NCI-H345 treated with DMSO at 0.1 percent for 48 hours (cell line): ENCODE results near the gene DENND5A.
"Not testable (repeated sequence)": the region's sequence is repeated elsewhere in the genome, so short reads cannot be mapped to it uniquely, and the experiment has no call there.

ENCODE experiments used
- DNase-seq: peaks from one replicate; lab custom pipeline; 2025; ENCODE audit not compliant: unreplicated experiment; lab: John Stamatoyannopoulos, UW

DENND5A gene

GRCh38 chr11:9219115-9219514 is 46.0 kb downstream of the DENND5A start:
- DNase-seq, result no peak

- DNase-seq, result no peak
Measured at GRCh38 chr11:9214765-9215164, 50.4 kb downstream of the DENND5A start.

DNA sequence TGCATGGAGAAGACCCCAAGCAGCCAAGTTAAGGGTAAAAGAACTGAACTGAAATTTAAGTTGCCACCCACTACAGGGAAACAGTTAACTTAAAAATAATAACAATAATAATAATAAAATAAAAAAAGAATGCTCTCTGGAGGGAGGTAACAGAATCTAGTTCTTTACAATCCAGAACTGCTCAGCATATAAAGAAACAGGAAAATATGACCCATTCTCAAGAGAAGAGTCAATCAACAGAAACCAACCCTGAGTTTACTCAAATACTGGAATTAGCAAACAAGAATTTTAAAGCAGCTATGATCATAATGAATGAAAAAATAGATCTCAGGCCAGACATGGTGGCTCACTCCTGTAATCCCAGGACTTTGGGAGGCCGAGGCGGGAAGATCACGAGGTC is 53.8 kb downstream of the DENND5A start:
- no peak for DNase-seq

- DNase-seq, result no peak
Measured at GRCh38 chr11:9210922-9211320, 54.2 kb downstream of the DENND5A start.

DNA sequence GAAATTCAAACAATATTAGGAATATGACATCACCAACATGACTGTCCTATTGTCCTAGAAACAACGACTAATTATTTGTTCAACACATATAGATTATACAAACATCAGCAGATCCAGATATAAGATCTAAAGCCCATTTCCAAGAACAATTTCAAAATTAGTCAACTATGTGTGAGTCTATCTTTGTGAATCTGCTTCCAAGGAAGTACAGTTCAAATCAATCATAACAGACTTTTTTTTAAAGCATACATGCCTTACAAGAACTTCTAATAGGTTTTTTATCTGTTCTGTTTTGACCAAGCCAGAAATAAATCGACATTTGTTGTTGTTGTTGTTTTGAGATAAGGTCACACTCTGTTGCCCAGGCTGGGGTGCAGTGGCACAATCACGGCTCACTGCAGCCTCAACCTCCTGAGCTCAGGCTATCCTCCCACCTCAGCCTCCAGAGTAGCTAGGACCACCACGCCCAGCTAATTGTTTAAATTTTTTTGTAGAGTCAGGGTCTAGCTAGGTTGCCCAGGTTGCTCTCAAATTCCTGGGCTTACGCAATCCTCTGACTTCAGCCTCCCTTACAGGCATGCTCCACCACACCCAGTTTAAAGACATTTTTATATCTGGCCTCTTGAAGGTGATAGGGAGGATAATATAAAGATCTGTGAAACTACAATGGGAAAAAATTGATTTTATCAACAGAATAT is 54.8 kb downstream of the DENND5A start:
- DNase-seq, result no peak

- not testable (repeated sequence) for DNase-seq
Measured at GRCh38 chr11:9209604-9210003, 55.5 kb downstream of the DENND5A start.

GRCh38 chr11:9208726-9209501 is 56.2 kb downstream of the DENND5A start:
- no peak for DNase-seq

GRCh38 chr11:9207229-9207628 is 57.9 kb downstream of the DENND5A start:
- DNase-seq, result no peak

- DNase-seq, result no peak
Measured at GRCh38 chr11:9206496-9206895, 58.7 kb downstream of the DENND5A start.

DNA sequence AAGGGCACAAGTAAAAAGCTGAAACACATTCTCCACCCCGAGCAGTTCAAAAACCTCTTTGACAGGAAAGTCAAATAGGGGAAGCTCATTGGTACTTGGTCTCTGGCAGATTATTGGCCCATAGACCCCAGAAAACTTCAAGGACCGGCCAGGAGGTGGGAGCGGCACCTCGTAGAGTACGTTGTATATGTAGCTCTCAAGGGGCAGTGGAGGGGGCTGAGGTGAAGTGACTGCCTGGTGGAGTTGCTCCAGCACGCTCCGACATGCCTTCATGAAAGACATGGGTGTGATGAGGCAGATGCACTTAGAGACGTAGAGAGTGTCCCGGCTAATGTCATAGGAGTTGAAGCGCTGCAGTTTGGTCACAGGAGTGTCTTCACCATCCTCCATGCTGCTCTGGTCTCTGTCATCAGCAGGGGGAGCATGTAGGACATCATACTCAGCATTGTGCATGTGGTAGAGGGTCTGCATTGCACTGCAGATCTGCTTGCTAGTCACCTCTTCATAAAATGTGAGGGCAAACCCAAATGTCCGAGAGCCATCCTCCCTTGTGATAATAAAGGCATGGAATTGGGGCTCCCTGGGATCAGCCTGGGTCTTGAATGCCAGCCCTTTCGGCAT is 61.3 kb downstream of the DENND5A start:
- DNase-seq, result no peak

GRCh38 chr11:9201372-9202162 is 63.6 kb downstream of the DENND5A start:
- no peak for DNase-seq

DNA sequence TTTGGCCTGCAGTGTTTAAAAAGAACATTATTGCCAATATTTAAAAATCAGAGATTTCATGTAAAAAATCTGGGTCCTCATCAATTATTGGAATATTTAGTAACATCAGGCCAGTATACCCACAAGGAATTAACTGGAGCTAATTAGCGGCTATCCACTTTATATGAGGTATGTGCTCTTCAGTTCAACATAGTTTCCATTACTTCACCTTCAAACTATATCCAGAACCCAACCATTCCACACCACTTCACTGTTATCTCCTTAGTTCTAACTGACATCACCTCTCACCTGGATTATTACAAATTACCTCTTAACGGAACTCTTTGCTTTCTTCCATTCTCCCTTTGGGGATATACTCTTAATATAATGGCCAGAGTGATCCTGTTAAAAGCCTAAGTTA is 64.7 kb downstream of the DENND5A start:
- no peak for DNase-seq

- DNase-seq, result no peak
Measured at GRCh38 chr11:9193316-9193715, 71.8 kb downstream of the DENND5A start.

DNA sequence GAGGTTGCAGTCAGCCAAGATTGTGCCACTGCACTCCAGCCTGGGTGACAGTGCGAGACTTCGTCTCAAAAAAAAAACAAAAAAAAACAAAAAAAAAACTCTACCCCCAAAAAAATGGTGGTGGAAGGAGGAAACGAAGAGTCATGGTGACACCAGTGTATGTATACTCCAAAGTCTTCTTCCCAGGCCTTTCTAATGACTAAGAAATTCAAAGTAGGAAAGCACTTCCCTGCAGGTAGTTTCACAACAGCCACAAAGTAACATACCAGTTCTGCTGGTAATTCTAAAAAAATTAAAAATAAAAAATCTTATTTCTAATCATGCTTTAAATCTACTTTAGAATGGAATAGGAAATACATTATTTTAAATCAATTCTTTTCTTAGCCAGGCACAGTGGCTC is 72.6 kb downstream of the DENND5A start:
- no peak for DNase-seq

DNA sequence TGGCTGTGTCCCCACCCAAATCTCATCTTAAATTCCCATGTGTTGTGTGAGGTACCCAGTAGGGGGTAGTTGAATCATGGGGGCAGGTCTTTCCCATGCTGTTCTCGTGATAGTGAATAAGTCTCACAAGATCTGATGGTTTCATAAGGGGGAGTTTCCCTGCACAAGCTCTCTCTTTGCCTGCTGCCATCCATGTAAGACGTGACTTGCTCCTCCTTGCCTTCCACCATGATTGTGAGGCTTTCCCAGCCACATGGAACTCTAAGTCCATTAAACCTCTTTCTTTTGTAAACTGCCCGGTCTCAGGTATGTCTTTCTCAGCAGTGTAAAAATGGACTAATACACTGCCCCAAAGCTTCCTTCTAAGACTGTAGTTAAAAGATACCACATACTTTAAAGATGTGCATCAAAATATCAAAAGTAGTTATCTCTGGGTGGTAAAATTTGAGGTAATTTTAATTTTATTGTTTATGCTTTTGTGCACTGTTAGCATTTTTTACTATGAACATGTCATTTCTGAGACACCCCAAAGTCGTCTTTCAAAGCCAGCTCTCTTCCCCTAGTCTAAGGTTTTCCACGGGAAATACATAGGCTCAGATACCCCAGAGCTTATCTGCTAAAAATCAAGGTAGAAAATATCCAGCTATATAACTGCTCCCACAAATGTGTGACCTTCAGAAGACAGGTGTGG is 74.7 kb downstream of the DENND5A start:
- DNase-seq, result not testable (repeated sequence)

DNA sequence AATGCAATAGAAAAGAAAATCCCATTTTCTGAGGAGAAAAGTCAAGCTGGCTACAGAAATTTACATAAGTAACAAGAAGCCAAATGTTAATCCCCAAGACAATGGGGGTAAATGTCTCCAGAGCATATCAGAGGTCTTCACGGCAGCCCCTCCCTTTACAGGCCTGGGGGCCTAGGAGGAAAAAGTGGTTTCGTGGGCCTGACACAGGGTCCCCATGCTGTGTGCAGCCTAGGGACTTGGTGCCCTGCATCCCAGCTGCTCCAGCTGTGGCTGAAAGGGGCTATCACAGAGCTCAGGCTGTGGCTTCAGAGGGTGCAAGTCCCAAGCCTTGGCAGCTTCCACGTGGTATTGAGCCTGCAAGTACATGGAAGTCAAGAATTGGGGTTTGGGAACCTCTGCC is 76.3 kb downstream of the DENND5A start:
- not testable (repeated sequence) for DNase-seq

DNA sequence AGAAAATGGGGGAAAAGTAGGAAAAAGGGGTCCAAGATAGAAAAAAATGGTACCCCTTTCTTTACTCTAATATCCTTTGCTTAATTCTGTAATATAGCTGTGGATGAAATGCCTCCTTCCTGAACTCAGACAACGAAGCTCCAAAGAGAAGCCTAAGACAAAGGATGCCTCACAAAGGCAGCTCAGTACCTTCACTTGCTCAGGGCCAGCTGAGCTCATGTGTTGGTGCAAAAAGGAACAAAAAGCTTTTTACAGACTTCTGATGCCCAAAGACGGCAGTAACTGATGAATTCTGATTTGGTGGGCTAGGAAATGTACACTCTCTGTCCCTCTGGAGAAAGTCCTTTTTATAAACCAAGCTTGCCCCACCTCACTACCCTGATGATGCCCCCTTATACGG is 77.5 kb downstream of the DENND5A start:
- DNase-seq, result no peak

DNA sequence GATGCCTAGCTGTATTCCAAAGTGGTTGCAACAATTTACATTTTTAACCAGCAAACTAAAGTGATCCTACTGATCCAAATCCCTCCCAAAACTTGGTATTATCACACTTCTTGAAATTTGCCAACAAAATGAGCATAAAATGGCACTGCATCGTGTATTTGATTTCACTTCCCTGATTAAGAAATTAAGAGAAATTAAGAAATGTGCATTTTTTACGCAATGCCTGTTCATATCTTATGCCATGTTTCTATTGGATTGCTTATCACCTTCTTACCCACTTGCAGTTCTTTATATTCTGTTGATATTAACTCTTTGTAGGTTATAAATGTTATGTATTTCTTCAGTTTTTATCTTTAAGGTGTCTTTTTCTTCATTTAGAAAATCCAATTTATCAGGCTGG is 80.6 kb downstream of the DENND5A start:
- DNase-seq, result no peak

GRCh38 chr11:9182180-9182871 is 82.8 kb downstream of the DENND5A start:
- DNase-seq, result no peak

DNA sequence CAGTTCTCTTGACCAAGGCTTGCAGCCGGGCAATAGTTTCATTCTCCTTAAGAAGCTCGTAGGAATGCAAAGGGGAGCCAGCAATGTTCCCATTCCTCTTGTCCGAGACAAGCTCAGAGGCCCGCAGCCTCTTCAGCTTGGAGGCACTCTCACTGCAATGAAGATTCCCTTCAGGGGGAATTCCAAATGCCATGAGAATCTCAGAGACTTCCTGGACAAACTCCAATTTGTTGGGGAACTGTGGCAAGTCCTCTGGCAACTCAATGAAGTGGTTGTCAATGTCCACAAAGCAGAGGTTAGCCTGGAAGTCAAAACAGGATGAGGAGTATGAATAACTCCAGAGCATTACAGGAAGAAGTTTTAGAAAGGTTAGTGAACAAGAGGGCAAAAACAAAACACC is 84.4 kb downstream of the DENND5A start:
- no peak for DNase-seq
